SK-N-SH (cell line): ENCODE results near the gene FAM120C.

Experiments
- ELF1 ChIP-seq: IDR thresholded peaks from 2 replicates; pipeline ENCODE4 v1.4.0; 2012
- EP300 ChIP-seq, 2 experiments: IDR thresholded peaks; 2 replicates each; pipeline versions ENCODE4 v1.4.0 to v1.6.1; 2012; ENCODE audit warnings: borderline replicate concordance in 1 of 2, low read depth in 1 of 2, low read length in 1 of 2
- FOXM1 ChIP-seq: IDR thresholded peaks from 2 replicates; pipeline ENCODE4 v1.4.0; 2012; ENCODE audit warnings: low read depth, mild to moderate bottlenecking
- GATA2 ChIP-seq: sonication (generic); formaldehyde crosslinking; IDR thresholded peaks from 2 replicates; pipeline ENCODE4 v1.5.0; 2020; ENCODE audit warnings: mild to moderate bottlenecking, missing genetic modification reagents
- MAX ChIP-seq: IDR thresholded peaks from 2 replicates; pipeline ENCODE4 v1.4.0; 2012; ENCODE audit warnings: low read depth
- MXI1 ChIP-seq: IDR thresholded peaks from 2 replicates; pipeline ENCODE4 v1.6.1; 2012; ENCODE audit warnings: mild to moderate bottlenecking, low read depth, low read length, improper control_type of control experiment
- NRF1 ChIP-seq: IDR thresholded peaks from 2 replicates; pipeline ENCODE4 v1.6.1; 2012; ENCODE audit warnings: low read depth, mild to moderate bottlenecking, low read length
- POLR2AphosphoS5 ChIP-seq: IDR thresholded peaks from 2 replicates; pipeline ENCODE4 v1.6.1; 2012; ENCODE audit warnings: low read depth, low read length
- RAD21 ChIP-seq: IDR thresholded peaks from 2 replicates; pipeline ENCODE4 v1.6.1; 2012; ENCODE audit warnings: mild to moderate bottlenecking, low read length
- TEAD4 ChIP-seq: IDR thresholded peaks from 2 replicates; pipeline ENCODE4 v1.4.0; 2012; ENCODE audit warnings: mild to moderate bottlenecking, borderline replicate concordance; ENCODE audit not compliant: insufficient read depth
- TF ChIP-seq, protein P1 (sequence below): fragments of 200-600 bp; sonication (generic); IDR thresholded peaks from 2 replicates; pipeline ENCODE4 v1.6.1; 2017; ENCODE audit warnings: antibody characterized with exemption, mild to moderate bottlenecking, moderate library complexity
- TF ChIP-seq, protein P2 (sequence below): fragments of 150-350 bp; IDR thresholded peaks from 2 replicates; pipeline ENCODE4 v1.6.1; 2016; ENCODE audit warnings: mild to moderate bottlenecking, low read depth, low read length
- TF ChIP-seq, protein P3 (sequence below): fragments of 150-350 bp; IDR thresholded peaks from 2 replicates; pipeline ENCODE4 v1.6.1; 2017; ENCODE audit warnings: antibody characterized with exemption, low read length, low read depth, borderline replicate concordance

- TF ChIP-seq, protein P1, sequence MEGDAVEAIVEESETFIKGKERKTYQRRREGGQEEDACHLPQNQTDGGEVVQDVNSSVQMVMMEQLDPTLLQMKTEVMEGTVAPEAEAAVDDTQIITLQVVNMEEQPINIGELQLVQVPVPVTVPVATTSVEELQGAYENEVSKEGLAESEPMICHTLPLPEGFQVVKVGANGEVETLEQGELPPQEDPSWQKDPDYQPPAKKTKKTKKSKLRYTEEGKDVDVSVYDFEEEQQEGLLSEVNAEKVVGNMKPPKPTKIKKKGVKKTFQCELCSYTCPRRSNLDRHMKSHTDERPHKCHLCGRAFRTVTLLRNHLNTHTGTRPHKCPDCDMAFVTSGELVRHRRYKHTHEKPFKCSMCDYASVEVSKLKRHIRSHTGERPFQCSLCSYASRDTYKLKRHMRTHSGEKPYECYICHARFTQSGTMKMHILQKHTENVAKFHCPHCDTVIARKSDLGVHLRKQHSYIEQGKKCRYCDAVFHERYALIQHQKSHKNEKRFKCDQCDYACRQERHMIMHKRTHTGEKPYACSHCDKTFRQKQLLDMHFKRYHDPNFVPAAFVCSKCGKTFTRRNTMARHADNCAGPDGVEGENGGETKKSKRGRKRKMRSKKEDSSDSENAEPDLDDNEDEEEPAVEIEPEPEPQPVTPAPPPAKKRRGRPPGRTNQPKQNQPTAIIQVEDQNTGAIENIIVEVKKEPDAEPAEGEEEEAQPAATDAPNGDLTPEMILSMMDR: peak; percentile 35
- TF ChIP-seq MAX (no peak; the same call in 1 of the 2 replicates), POLR2AphosphoS5 (no peak), RAD21 (peak; percentile 33), MXI1 (peak; percentile 37; the same call in 1 of the 2 replicates), TEAD4 (no peak), EP300 (IDR thresholded peaks at IDR 0.05; ENCODE audit: borderline replicate concordance in 1 of 2, low read depth in 1 of 2, low read length in 1 of 2) (no peak), GATA2 (CRISPR knock-in tag) (no peak), NRF1 (no peak), ELF1 (no peak), FOXM1 (no peak)
- TF ChIP-seq, protein P2, sequence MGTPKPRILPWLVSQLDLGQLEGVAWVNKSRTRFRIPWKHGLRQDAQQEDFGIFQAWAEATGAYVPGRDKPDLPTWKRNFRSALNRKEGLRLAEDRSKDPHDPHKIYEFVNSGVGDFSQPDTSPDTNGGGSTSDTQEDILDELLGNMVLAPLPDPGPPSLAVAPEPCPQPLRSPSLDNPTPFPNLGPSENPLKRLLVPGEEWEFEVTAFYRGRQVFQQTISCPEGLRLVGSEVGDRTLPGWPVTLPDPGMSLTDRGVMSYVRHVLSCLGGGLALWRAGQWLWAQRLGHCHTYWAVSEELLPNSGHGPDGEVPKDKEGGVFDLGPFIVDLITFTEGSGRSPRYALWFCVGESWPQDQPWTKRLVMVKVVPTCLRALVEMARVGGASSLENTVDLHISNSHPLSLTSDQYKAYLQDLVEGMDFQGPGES: no peak
- TF ChIP-seq, protein P3, sequence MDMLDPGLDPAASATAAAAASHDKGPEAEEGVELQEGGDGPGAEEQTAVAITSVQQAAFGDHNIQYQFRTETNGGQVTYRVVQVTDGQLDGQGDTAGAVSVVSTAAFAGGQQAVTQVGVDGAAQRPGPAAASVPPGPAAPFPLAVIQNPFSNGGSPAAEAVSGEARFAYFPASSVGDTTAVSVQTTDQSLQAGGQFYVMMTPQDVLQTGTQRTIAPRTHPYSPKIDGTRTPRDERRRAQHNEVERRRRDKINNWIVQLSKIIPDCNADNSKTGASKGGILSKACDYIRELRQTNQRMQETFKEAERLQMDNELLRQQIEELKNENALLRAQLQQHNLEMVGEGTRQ: no peak
Measured at GRCh38 chrX:54042609-54043021, 140.4 kb downstream of the FAM120C start.
